Activated CD4-positive, alpha-beta memory T cell treated with anti-CD3 and anti-CD28 coated beads, Interleukin-2, amount 10 ng/mL, durations not matched to agents 7 days and 5 days (primary cell): ENCODE measurements around the gene TNFAIP3. TPM values are rescaled to one million over a fixed set of nuclear protein-coding genes. Genes with fewer than 3 reads are reported as not detected.

Experiments used
- CTCF ChIA-PET: fragments of 350-600 bp; sonication (Branson Sonifier 250); formaldehyde crosslinking; loops from one replicate; lab custom pipeline; 2021; ENCODE audit warnings: antibody characterized with exemption, inconsistent platforms; lab: Charles Lee
- POLR2A ChIA-PET: fragments of 350-600 bp; sonication (Branson Sonifier 250); formaldehyde crosslinking; loops from one replicate; lab custom pipeline; 2021; ENCODE audit warnings: antibody characterized with exemption; lab: Charles Lee
- DNase-seq: peaks from one replicate; pipeline ENCODE4 v3.0.0-alpha.2; 2020
- H3K27ac Mint-ChIP-seq: one replicate; pipeline ENCODE4 v1.8.0; 2021; ENCODE audit warnings: mild to moderate bottlenecking, mixed read lengths
- H3K27me3 Mint-ChIP-seq: one replicate; pipeline ENCODE4 v1.8.0; 2021; ENCODE audit warnings: mixed read lengths
- H3K36me3 Mint-ChIP-seq: one replicate; pipeline ENCODE4 v1.8.0; 2021; ENCODE audit warnings: low read depth, mixed read lengths
- H3K4me1 Mint-ChIP-seq: one replicate; pipeline ENCODE4 v1.8.0; 2021; ENCODE audit warnings: mixed read lengths
- H3K4me3 Mint-ChIP-seq: one replicate; pipeline ENCODE4 v1.8.0; 2021; ENCODE audit warnings: mild to moderate bottlenecking, mixed read lengths
- H3K9me3 Mint-ChIP-seq: one replicate; pipeline ENCODE4 v1.8.0; 2021; ENCODE audit warnings: mixed read lengths
- total RNA-seq, 2 experiments: library from RNA; stranded (reverse); gene quantifications; one replicate each; pipeline ENCODE4 v1.2.3, GENCODE V29; 2021

TNFAIP3 gene
- total RNA-seq, 2 experiments from 2014 or later = 143 to 144 TPM

GRCh38 chr6:137912813-137913212 is 45.8 kb downstream of the TNFAIP3 start:
- Mint-ChIP-seq H3K27me3 (no peaks in the 10 kb centered on the region), H3K36me3 (peaks cover 7% of the 10 kb centered on the region), H3K4me1 (peaks cover 28% of the 10 kb centered on the region), H3K9me3 (peaks cover 14% of the 10 kb centered on the region), H3K27ac (no peak overlapping the region), H3K4me3 (no peak overlapping the region)
- ChIA-PET POLR2A (no interaction called here), CTCF (no interaction called here)
- DNase-seq = no peak

GRCh38 chr6:137913434-137913833 is 46.4 kb downstream of the TNFAIP3 start:
- H3K4me3 Mint-ChIP-seq = no peak overlapping the region
- H3K9me3 Mint-ChIP-seq = peaks cover 14% of the 10 kb centered on the region
- H3K36me3 Mint-ChIP-seq = peaks cover 7% of the 10 kb centered on the region
- no peak for DNase-seq
- no peaks in the 10 kb centered on the region for H3K27me3 Mint-ChIP-seq
- H3K27ac Mint-ChIP-seq = no peak overlapping the region
- POLR2A ChIA-PET = no interaction called here
- peaks cover 25% of the 10 kb centered on the region for H3K4me1 Mint-ChIP-seq
- CTCF ChIA-PET = no interaction called here

- no peak for DNase-seq
- Mint-ChIP-seq H3K27ac (no peak overlapping the region), H3K9me3 (peaks cover 14% of the 10 kb centered on the region), H3K27me3 (no peaks in the 10 kb centered on the region), H3K4me3 (no peak overlapping the region), H3K36me3 (peaks cover 7% of the 10 kb centered on the region), H3K4me1 (peaks cover 19% of the 10 kb centered on the region)
- ChIA-PET CTCF (no interaction called here), POLR2A (no interaction called here)
Measured at GRCh38 chr6:137913996-137914529, 47.0 kb downstream of the TNFAIP3 start.

- Mint-ChIP-seq H3K4me3 (no peak overlapping the region), H3K4me1 (peaks cover 13% of the 10 kb centered on the region), H3K27me3 (no peaks in the 10 kb centered on the region), H3K27ac (no peak overlapping the region), H3K36me3 (peaks cover 7% of the 10 kb centered on the region), H3K9me3 (peaks cover 14% of the 10 kb centered on the region)
- DNase-seq = no peak
- CTCF ChIA-PET = no interaction called here
- POLR2A ChIA-PET = no interaction called here
Measured at GRCh38 chr6:137914530-137915193, 47.6 kb downstream of the TNFAIP3 start.

- H3K27me3 Mint-ChIP-seq = no peaks in the 10 kb centered on the region
- ChIA-PET POLR2A (no interaction called here), CTCF (no interaction called here)
- peaks cover 3% of the 10 kb centered on the region for H3K4me1 Mint-ChIP-seq
- H3K36me3 Mint-ChIP-seq = peaks cover 7% of the 10 kb centered on the region
- H3K4me3 Mint-ChIP-seq = no peak overlapping the region
- DNase-seq = no peak
- H3K9me3 Mint-ChIP-seq = peaks cover 14% of the 10 kb centered on the region
- no peak overlapping the region for H3K27ac Mint-ChIP-seq
Measured at GRCh38 chr6:137915790-137916189, 48.7 kb downstream of the TNFAIP3 start.

GRCh38 chr6:137917551-137918325 is 50.7 kb downstream of the TNFAIP3 start:
- ChIA-PET CTCF (no interaction called here), POLR2A (no interaction called here)
- H3K4me3 Mint-ChIP-seq = no peak overlapping the region
- no peak overlapping the region for H3K27ac Mint-ChIP-seq
- peaks cover 14% of the 10 kb centered on the region for H3K9me3 Mint-ChIP-seq
- H3K36me3 Mint-ChIP-seq = peaks cover 7% of the 10 kb centered on the region
- H3K4me1 Mint-ChIP-seq = no peaks in the 10 kb centered on the region
- H3K27me3 Mint-ChIP-seq = no peaks in the 10 kb centered on the region
- no peak for DNase-seq

GRCh38 chr6:137919502-137919823 is 52.4 kb downstream of the TNFAIP3 start:
- no peak overlapping the region for H3K4me3 Mint-ChIP-seq
- no peaks in the 10 kb centered on the region for H3K27me3 Mint-ChIP-seq
- POLR2A ChIA-PET = no interaction called here
- H3K27ac Mint-ChIP-seq = no peak overlapping the region
- CTCF ChIA-PET = interaction anchor here (0.7 kb wide), 1 partner anchor 26 kb away, joined by 3 read pairs; no protein-coding TSS in a partner anchor
- peaks cover 3% of the 10 kb centered on the region for H3K9me3 Mint-ChIP-seq
- no peaks in the 10 kb centered on the region for H3K36me3 Mint-ChIP-seq
- no peak for DNase-seq
- H3K4me1 Mint-ChIP-seq = no peaks in the 10 kb centered on the region

- POLR2A ChIA-PET = interaction anchor here (0.9 kb wide), 1 partner anchor 12 kb away, joined by 3 read pairs; no protein-coding TSS in a partner anchor
- H3K4me3 Mint-ChIP-seq = no peak overlapping the region
Measured at GRCh38 chr6:137919837-137920730, 53.0 kb downstream of the TNFAIP3 start.

GRCh38 chr6:137921823-137922222 is 54.8 kb downstream of the TNFAIP3 start:
- no peaks in the 10 kb centered on the region for H3K9me3 Mint-ChIP-seq
- DNase-seq = no peak
- H3K27ac Mint-ChIP-seq = no peak overlapping the region
- ChIA-PET POLR2A (no interaction called here), CTCF (no interaction called here)
- no peaks in the 10 kb centered on the region for H3K27me3 Mint-ChIP-seq
- peaks cover 11% of the 10 kb centered on the region for H3K4me1 Mint-ChIP-seq
- H3K36me3 Mint-ChIP-seq = no peaks in the 10 kb centered on the region
- H3K4me3 Mint-ChIP-seq = no peak overlapping the region

More at GRCh38 chr6:137919837-137920730, 53.0 kb downstream of the TNFAIP3 start:
- peaks cover 3% of the 10 kb centered on the region for H3K9me3 Mint-ChIP-seq
- H3K4me1 Mint-ChIP-seq = no peaks in the 10 kb centered on the region
- no peak for DNase-seq
- no peaks in the 10 kb centered on the region for H3K36me3 Mint-ChIP-seq
- CTCF ChIA-PET = interaction anchor here (0.7 kb wide), 1 partner anchor 25 kb away, joined by 3 read pairs; no protein-coding TSS in a partner anchor
- no peaks in the 10 kb centered on the region for H3K27me3 Mint-ChIP-seq
- no peak overlapping the region for H3K27ac Mint-ChIP-seq

GRCh38 chr6:137923866-137924653 is 57.0 kb downstream of the TNFAIP3 start:
- ChIA-PET POLR2A (interaction anchor here (4.1 kb wide), 1 partner anchor 55 kb away, joined by 28 read pairs; the partner anchor contains the start of gene TNFAIP3), CTCF (interaction anchor here (1.2 kb wide), 1 partner anchor 52 kb away, joined by 3 read pairs; no protein-coding TSS in a partner anchor)
- no peaks in the 10 kb centered on the region for H3K27me3 Mint-ChIP-seq
- no peak overlapping the region for H3K4me3 Mint-ChIP-seq
- no peak for DNase-seq
- no peak overlapping the region for H3K27ac Mint-ChIP-seq
- peaks cover 32% of the 10 kb centered on the region for H3K4me1 Mint-ChIP-seq
- H3K36me3 Mint-ChIP-seq = no peaks in the 10 kb centered on the region
- no peaks in the 10 kb centered on the region for H3K9me3 Mint-ChIP-seq

- Mint-ChIP-seq H3K27ac (no peak overlapping the region), H3K4me1 (peaks cover 33% of the 10 kb centered on the region), H3K4me3 (no peak overlapping the region), H3K36me3 (no peaks in the 10 kb centered on the region), H3K27me3 (no peaks in the 10 kb centered on the region), H3K9me3 (no peaks in the 10 kb centered on the region)
- DNase-seq = no peak
- ChIA-PET CTCF (interaction anchor here (0.6 to 2.8 kb wide), 2 partner anchors 20 to 191 kb away, joined by 4 to 8 read pairs; no protein-coding TSS in a partner anchor), POLR2A (interaction anchor here (4.1 kb wide), 1 partner anchor 56 kb away, joined by 28 read pairs; the partner anchor contains the start of gene TNFAIP3)
Measured at GRCh38 chr6:137925141-137925698, 58.2 kb downstream of the TNFAIP3 start.
